GM10248 (cell line): ENCODE results near the gene LRBA.
"Not testable (repeated sequence)": the region's sequence is repeated elsewhere in the genome, so short reads cannot be mapped to it uniquely, and the experiment has no call there.

Experiments
- CTCF ChIA-PET: fragments of 300-600 bp; sonication (Branson Sonifier 250); formaldehyde crosslinking; extraction: SDS; loops from one replicate; lab custom pipeline; 2021; ENCODE audit warnings: antibody characterized with exemption; lab: Yijun Ruan, JAX
- POLR2A ChIA-PET: fragments of 350-650 bp; sonication (Branson Sonifier 250); formaldehyde crosslinking; extraction: SDS; loops from one replicate; lab custom pipeline; 2020; ENCODE audit warnings: antibody characterized with exemption; lab: Yijun Ruan, JAX
- DNase-seq: peaks from one replicate; pipeline ENCODE4 v3.0.0; 2012; ENCODE audit errors: extremely low spot score
- TF ChIP-seq, protein P1 (sequence below): IDR thresholded peaks from 2 replicates; pipeline ENCODE4 v1.5.1; 2012; ENCODE audit warnings: mild to moderate bottlenecking, low read depth; ENCODE audit errors: extremely low read depth, missing control alignments, control extremely low read depth

The LRBA gene

DNA sequence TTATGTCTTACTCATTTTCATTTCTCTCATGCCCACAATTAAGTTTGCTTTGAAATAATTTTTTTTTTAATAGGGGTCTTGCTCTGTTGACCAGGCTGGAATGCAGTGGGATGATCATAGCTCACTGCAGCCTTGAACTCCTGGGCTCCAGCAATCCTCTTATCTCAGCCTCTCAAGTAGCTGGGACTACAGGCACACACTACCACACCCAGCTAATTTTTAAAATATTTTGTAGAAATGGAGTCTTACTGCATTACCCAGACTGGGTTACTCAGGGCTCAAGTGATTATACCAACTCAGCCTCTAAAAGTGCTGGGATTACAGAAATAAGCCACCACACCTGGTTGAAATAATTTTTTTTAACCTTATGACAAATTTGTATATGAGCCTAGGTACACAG lies 452.3 kb downstream of the LRBA start:
- CTCF ChIA-PET: no interaction called here
- POLR2A ChIA-PET: no interaction called here
- TF ChIP-seq, protein P1, sequence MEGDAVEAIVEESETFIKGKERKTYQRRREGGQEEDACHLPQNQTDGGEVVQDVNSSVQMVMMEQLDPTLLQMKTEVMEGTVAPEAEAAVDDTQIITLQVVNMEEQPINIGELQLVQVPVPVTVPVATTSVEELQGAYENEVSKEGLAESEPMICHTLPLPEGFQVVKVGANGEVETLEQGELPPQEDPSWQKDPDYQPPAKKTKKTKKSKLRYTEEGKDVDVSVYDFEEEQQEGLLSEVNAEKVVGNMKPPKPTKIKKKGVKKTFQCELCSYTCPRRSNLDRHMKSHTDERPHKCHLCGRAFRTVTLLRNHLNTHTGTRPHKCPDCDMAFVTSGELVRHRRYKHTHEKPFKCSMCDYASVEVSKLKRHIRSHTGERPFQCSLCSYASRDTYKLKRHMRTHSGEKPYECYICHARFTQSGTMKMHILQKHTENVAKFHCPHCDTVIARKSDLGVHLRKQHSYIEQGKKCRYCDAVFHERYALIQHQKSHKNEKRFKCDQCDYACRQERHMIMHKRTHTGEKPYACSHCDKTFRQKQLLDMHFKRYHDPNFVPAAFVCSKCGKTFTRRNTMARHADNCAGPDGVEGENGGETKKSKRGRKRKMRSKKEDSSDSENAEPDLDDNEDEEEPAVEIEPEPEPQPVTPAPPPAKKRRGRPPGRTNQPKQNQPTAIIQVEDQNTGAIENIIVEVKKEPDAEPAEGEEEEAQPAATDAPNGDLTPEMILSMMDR: no peak

GRCh38 chr4:150562250-150562649 lies 452.8 kb downstream of the LRBA start:
- no peak for DNase-seq
- TF ChIP-seq, protein P1: no peak
- CTCF ChIA-PET: no interaction called here
- POLR2A ChIA-PET: no interaction called here

More for the DNA sequence above, 452.3 kb downstream of the LRBA start:
- DNase-seq: no peak

GRCh38 chr4:150561143-150561737 lies 453.8 kb downstream of the LRBA start:
- ChIA-PET POLR2A (no interaction called here), CTCF (no interaction called here)
- DNase-seq: no peak
- TF ChIP-seq, protein P1: no peak

DNA sequence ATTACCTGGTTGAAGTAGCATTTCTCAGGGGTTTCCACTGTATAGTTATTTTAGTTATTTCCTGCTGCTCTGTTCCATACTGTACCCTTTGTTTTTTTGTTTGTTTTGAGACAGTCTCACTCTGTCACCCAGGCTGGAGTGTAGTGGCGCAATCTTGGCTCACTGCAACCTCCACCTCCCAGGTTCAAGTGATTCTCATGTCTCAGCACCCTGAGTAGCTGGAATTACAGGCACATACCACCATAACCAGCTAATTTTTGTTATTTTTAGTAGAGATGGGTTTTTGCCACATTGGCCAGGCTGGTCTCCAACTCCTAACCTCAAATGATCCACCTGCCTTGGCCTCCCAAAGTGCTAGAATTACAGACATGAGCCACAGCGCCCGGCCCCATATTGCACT lies 457.3 kb downstream of the LRBA start:
- DNase-seq, POLR2A ChIA-PET: not testable (repeated sequence)
- CTCF ChIA-PET: interaction anchor here (0.9 to 2.6 kb wide), 8 partner anchors 8 to 66 kb away, joined by 3 to 7 read pairs (median 4); no protein-coding TSS in a partner anchor

GRCh38 chr4:150547154-150547838 lies 467.8 kb downstream of the LRBA start:
- TF ChIP-seq, protein P1: no peak
- POLR2A ChIA-PET: no interaction called here
- CTCF ChIA-PET: interaction anchor here (0.9 kb wide), 1 partner anchor 27 kb away, joined by 3 read pairs; no protein-coding TSS in a partner anchor
- DNase-seq: no peak

- TF ChIP-seq, protein P1: no peak
- ChIA-PET CTCF (no interaction called here), POLR2A (no interaction called here)
- DNase-seq: no peak
Observed at GRCh38 chr4:150546286-150546685, 468.8 kb downstream of the LRBA start.

GRCh38 chr4:150543042-150543441 lies 472.0 kb downstream of the LRBA start:
- TF ChIP-seq, protein P1: no peak
- CTCF ChIA-PET: interaction anchor here (1.3 kb wide), 1 partner anchor 28 kb away, joined by 3 read pairs; no protein-coding TSS in a partner anchor
- no peak for DNase-seq
- POLR2A ChIA-PET: no interaction called here
